Peyer's patch (tissue), 4 donors: ENCODE data around the gene SHANK1. TPM values are rescaled to one million over a fixed set of nuclear protein-coding genes. Genes with fewer than 3 reads are reported as not detected.

Source experiments
- DNase-seq, 3 donors: peaks; one replicate each; pipeline ENCODE4 v3.0.0-alpha.2; 2017 to 2019
- H3K27ac ChIP-seq, 4 donors: fragments of 200-600 bp; sonication (generic); one replicate each; pipeline ENCODE4 v1.5.1; 2016 to 2019
- H3K27me3 ChIP-seq, 2 donors: fragments of 200-600 bp; sonication (generic); one replicate each; pipeline ENCODE4 v1.5.1; 2019
- H3K36me3 ChIP-seq, 3 donors: fragments of 200-600 bp; sonication (generic); one replicate each; pipeline ENCODE4 v1.5.1; 2016 to 2019
- H3K4me1 ChIP-seq, 4 donors: fragments of 200-600 bp; sonication (generic); one replicate each; pipeline ENCODE4 v1.5.1; 2016 to 2019
- H3K4me3 ChIP-seq, 4 donors: fragments of 200-600 bp; sonication (generic); 1 replicate in 3 of 4; 2 replicates in 1 of 4; pipeline ENCODE4 v1.5.1; 2016 to 2019; ENCODE audit warnings: mild to moderate bottlenecking in 1 of 4
- H3K9me3 ChIP-seq, 4 donors: fragments of 200-600 bp; sonication (generic); one replicate each; pipeline ENCODE4 v1.5.1; 2016 to 2019; ENCODE audit warnings: mild to moderate bottlenecking in 1 of 4
- CTCF ChIP-seq, 6 experiments: fragments of 450-650 bp in 4 of 6; fragments of 200-600 bp in 2 of 6; sonication (generic) in 1 of 6; IDR thresholded peaks; one replicate each; pipeline ENCODE4 v1.5.1; 2017 to 2019; ENCODE audit warnings: antibody characterized with exemption in 6 of 6, mild to moderate bottlenecking in 3 of 6, moderate library complexity in 1 of 6
- POLR2A ChIP-seq, 2 donors: fragments of 450-650 bp; IDR thresholded peaks; one replicate each; pipeline ENCODE4 v1.5.1; 2017; ENCODE audit warnings: antibody characterized with exemption in 2 of 2, mild to moderate bottlenecking in 2 of 2, moderate library complexity in 2 of 2
- total RNA-seq, 4 donors: library from RNA; depleted of rRNA; stranded (reverse); fragments of >200 nt; gene quantifications; one replicate each; pipeline ENCODE4 v1.1.0, GENCODE V29; 2016

Gene SHANK1
- total RNA-seq, 4 donors from 2014 or later: 0.83 to 1.3 TPM; not detected in 2

GRCh38 chr19:50632151-50632835 lies 87.3 kb downstream of the SHANK1 start:
- H3K4me1 ChIP-seq: no peaks in the 10 kb centered on the region
- no peaks in the 10 kb centered on the region for H3K27me3 ChIP-seq
- H3K27ac ChIP-seq: no peak overlapping the region
- H3K36me3 ChIP-seq: no peaks in the 10 kb centered on the region
- no peak overlapping the region for H3K4me3 ChIP-seq
- H3K9me3 ChIP-seq: peaks cover 0 to 21% (median 4%) of the 10 kb centered on the region in 4 donors
- TF ChIP-seq CTCF (IDR thresholded peaks at IDR 0.05): no peak
- TF ChIP-seq POLR2A (IDR thresholded peaks at IDR 0.05): no peak
- DNase-seq: no peak

GRCh38 chr19:50629801-50630200 lies 89.8 kb downstream of the SHANK1 start:
- Histone ChIP-seq H3K9me3 (peaks cover 0 to 14% (median 4%) of the 10 kb centered on the region in 4 donors), H3K36me3 (no peaks in the 10 kb centered on the region), H3K4me3 (no peak overlapping the region), H3K27ac (no peak overlapping the region), H3K4me1 (no peaks in the 10 kb centered on the region), H3K27me3 (no peaks in the 10 kb centered on the region)
- DNase-seq: no peak
- TF ChIP-seq CTCF (IDR thresholded peaks at IDR 0.05) (no peak), POLR2A (IDR thresholded peaks at IDR 0.05) (no peak)

GRCh38 chr19:50629194-50629593 lies 90.4 kb downstream of the SHANK1 start:
- no peak for DNase-seq
- no peak for TF ChIP-seq CTCF (IDR thresholded peaks at IDR 0.05)
- no peak for TF ChIP-seq POLR2A (IDR thresholded peaks at IDR 0.05)
- Histone ChIP-seq H3K36me3 (no peaks in the 10 kb centered on the region), H3K27ac (no peak overlapping the region), H3K4me1 (no peaks in the 10 kb centered on the region), H3K4me3 (no peak overlapping the region), H3K9me3 (peaks cover 0 to 8% (median 3%) of the 10 kb centered on the region in 4 donors), H3K27me3 (no peaks in the 10 kb centered on the region)

GRCh38 chr19:50628551-50628950 lies 91.1 kb downstream of the SHANK1 start:
- no peak for DNase-seq
- no peaks in the 10 kb centered on the region for H3K36me3 ChIP-seq
- no peak for TF ChIP-seq POLR2A (IDR thresholded peaks at IDR 0.05)
- no peak for TF ChIP-seq CTCF (IDR thresholded peaks at IDR 0.05)
- H3K27me3 ChIP-seq: no peaks in the 10 kb centered on the region
- H3K27ac ChIP-seq: no peak overlapping the region
- peaks cover 0 to 2% (median under 1%) of the 10 kb centered on the region in 4 donors for H3K9me3 ChIP-seq
- no peaks in the 10 kb centered on the region for H3K4me1 ChIP-seq
- no peak overlapping the region for H3K4me3 ChIP-seq

GRCh38 chr19:50628146-50628545 lies 91.5 kb downstream of the SHANK1 start:
- no peak for DNase-seq
- H3K9me3 ChIP-seq: no peaks in the 10 kb centered on the region
- no peaks in the 10 kb centered on the region for H3K36me3 ChIP-seq
- H3K27me3 ChIP-seq: no peaks in the 10 kb centered on the region
- no peak for TF ChIP-seq POLR2A (IDR thresholded peaks at IDR 0.05)
- no peak for TF ChIP-seq CTCF (IDR thresholded peaks at IDR 0.05)
- no peak overlapping the region for H3K27ac ChIP-seq
- no peaks in the 10 kb centered on the region for H3K4me1 ChIP-seq
- H3K4me3 ChIP-seq: no peak overlapping the region
